A549 (cell line): ENCODE measurements around the gene TUBGCP3.

Source experiments
- CHD2 ChIP-seq: fragments of 150-350 bp; IDR thresholded peaks from 2 replicates; pipeline ENCODE4 v1.6.1; 2014; ENCODE audit warnings: low read length; ENCODE audit not compliant: partially characterized antibody
- CTCF ChIP-seq: fragments of >200 bp; sonication (Bioruptor Twin); formaldehyde crosslinking; IDR thresholded peaks from 3 replicates; pipeline ENCODE4 v1.5.1; 2016
- POLR2A ChIP-seq: IDR thresholded peaks from 2 replicates; pipeline ENCODE4 v1.6.1; 2012; ENCODE audit warnings: mild to moderate bottlenecking, low read length
- TF ChIP-seq, protein P1 (sequence below): fragments of 200-600 bp; sonication (generic); IDR thresholded peaks from 2 replicates; pipeline ENCODE4 v1.6.1; 2016; ENCODE audit warnings: antibody characterized with exemption, mild to moderate bottlenecking, moderate library complexity

GRCh38 chr13:112496166-112496565 lies 91.8 kb downstream of the TUBGCP3 start:
- TF ChIP-seq CTCF (no peak), CHD2 (no peak), POLR2A (no peak)
- TF ChIP-seq, protein P1, sequence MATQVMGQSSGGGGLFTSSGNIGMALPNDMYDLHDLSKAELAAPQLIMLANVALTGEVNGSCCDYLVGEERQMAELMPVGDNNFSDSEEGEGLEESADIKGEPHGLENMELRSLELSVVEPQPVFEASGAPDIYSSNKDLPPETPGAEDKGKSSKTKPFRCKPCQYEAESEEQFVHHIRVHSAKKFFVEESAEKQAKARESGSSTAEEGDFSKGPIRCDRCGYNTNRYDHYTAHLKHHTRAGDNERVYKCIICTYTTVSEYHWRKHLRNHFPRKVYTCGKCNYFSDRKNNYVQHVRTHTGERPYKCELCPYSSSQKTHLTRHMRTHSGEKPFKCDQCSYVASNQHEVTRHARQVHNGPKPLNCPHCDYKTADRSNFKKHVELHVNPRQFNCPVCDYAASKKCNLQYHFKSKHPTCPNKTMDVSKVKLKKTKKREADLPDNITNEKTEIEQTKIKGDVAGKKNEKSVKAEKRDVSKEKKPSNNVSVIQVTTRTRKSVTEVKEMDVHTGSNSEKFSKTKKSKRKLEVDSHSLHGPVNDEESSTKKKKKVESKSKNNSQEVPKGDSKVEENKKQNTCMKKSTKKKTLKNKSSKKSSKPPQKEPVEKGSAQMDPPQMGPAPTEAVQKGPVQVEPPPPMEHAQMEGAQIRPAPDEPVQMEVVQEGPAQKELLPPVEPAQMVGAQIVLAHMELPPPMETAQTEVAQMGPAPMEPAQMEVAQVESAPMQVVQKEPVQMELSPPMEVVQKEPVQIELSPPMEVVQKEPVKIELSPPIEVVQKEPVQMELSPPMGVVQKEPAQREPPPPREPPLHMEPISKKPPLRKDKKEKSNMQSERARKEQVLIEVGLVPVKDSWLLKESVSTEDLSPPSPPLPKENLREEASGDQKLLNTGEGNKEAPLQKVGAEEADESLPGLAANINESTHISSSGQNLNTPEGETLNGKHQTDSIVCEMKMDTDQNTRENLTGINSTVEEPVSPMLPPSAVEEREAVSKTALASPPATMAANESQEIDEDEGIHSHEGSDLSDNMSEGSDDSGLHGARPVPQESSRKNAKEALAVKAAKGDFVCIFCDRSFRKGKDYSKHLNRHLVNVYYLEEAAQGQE, result no peak
